LNCAP (cell line): ENCODE data around the gene DOCK4.

ENCODE experiments used
- TF ChIP-seq, protein P1 (sequence below): fragments of 450-650 bp; IDR thresholded peaks from 2 replicates; pipeline ENCODE4 v1.5.1; 2017; ENCODE audit warnings: mild to moderate bottlenecking

Gene DOCK4

DNA sequence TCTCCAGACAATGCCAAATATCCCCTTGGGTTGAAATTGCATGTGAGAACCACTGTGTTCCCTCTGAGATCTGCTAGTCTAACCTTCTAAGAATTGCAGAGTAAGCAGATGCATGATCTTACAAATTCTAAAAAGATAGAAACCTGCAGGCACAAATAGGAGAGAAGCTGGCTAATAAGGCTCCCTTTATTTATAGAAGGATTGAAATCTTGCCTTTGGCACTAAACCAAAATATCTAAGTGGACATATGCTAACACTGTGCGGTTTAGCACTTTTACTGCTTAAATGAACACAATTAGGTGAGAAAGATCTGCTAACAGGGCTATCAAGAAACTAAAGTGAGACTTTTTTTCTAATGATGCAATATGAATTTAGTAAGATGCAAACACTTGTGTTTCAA lies 225.5 kb downstream of the DOCK4 start:
- TF ChIP-seq, protein P1, sequence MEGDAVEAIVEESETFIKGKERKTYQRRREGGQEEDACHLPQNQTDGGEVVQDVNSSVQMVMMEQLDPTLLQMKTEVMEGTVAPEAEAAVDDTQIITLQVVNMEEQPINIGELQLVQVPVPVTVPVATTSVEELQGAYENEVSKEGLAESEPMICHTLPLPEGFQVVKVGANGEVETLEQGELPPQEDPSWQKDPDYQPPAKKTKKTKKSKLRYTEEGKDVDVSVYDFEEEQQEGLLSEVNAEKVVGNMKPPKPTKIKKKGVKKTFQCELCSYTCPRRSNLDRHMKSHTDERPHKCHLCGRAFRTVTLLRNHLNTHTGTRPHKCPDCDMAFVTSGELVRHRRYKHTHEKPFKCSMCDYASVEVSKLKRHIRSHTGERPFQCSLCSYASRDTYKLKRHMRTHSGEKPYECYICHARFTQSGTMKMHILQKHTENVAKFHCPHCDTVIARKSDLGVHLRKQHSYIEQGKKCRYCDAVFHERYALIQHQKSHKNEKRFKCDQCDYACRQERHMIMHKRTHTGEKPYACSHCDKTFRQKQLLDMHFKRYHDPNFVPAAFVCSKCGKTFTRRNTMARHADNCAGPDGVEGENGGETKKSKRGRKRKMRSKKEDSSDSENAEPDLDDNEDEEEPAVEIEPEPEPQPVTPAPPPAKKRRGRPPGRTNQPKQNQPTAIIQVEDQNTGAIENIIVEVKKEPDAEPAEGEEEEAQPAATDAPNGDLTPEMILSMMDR: no peak

DNA sequence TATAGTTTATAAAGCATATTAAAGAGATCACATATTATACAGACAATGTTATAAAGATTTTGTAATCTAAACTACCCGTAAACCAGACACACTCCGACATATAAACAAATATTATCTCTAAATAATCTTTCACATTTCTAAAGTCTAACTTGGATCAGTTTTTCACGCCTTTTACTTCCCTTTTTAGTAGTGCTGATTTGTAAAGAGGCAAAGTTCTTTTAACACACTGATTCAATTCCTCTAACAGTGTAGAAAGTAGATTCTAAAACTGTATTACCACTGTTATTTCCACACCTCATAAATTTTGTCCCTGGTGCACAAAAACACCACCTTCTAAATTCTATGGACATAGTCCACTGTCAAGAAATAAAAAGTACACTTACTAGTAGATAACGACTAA lies 230.9 kb downstream of the DOCK4 start:
- TF ChIP-seq, protein P1: no peak

DNA sequence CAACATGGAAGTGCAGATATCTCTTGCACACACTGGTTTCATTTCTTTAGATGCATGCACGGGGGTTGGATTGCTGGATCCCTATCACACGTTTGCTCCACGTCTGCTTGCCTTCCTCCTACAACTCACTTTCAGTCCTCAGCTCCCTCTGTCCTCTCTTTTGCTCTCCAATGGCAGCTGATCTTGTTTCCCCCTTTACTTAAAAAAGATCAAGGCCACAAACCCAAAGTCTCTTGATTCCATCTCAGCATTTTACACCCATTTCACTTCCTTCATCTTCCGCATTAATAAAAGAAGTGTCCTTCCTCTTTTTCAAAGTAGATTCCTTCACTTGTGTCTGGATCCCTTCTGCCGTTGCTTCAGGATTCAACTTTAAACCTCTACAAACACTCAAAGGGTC lies 245.2 kb downstream of the DOCK4 start:
- TF ChIP-seq, protein P1: no peak

DNA sequence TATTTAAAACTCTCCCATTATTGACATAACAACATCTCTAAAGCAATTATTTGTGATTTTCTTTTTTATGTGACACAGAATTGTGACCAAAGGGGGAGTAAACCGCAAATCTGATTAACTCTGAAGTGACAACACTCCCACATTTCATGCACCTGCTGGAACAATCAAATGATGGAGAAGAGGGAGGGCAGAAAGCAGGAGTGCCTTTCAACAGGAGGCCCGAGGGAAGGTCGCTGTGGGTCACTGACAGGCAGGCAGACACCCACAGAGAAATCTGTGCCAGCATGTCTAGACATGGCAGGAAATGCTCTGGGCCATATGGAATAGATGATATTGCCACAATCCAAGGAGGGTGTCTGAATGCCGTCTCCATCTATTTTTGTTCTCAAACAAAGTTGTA lies 247.3 kb downstream of the DOCK4 start:
- TF ChIP-seq, protein P1: no peak

DNA sequence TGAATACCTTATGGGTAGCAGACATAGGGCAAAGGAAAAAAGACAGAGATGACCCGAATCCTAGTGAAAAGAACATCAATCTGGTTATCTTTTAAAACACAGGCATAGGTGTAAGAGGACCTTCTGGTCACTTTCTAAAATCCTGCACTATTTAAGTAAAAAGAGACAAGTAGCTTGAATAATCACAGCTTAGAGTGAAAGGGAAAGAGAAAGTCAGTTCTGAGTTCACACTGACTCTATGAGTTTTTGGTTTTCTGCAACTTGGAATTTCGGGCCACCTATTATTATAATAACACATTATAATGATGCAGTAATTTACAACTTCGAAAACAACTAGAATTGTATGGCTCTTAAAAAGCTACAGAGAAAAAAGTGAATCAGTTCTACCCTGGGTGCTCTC lies 247.8 kb downstream of the DOCK4 start:
- TF ChIP-seq, protein P1: no peak

DNA sequence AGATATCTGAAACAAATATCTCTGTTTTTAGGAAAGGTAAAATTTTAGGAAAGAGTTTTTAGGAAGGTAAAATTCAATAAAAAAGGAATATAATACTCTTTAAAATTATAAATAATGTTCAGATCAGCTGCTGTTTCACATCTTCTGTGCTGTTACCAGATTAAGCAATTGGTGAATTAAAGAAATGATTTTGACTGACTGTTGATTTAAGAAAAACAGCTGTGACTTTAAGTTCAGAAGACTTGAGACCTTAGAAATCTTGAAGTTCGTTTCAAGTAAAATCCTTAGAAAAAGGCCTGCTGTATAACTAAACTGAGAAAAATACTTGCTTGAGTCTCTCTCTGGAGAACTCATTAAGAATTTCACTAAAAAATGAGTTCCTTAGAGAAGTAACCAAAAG lies 250.6 kb downstream of the DOCK4 start:
- TF ChIP-seq, protein P1: no peak

DNA sequence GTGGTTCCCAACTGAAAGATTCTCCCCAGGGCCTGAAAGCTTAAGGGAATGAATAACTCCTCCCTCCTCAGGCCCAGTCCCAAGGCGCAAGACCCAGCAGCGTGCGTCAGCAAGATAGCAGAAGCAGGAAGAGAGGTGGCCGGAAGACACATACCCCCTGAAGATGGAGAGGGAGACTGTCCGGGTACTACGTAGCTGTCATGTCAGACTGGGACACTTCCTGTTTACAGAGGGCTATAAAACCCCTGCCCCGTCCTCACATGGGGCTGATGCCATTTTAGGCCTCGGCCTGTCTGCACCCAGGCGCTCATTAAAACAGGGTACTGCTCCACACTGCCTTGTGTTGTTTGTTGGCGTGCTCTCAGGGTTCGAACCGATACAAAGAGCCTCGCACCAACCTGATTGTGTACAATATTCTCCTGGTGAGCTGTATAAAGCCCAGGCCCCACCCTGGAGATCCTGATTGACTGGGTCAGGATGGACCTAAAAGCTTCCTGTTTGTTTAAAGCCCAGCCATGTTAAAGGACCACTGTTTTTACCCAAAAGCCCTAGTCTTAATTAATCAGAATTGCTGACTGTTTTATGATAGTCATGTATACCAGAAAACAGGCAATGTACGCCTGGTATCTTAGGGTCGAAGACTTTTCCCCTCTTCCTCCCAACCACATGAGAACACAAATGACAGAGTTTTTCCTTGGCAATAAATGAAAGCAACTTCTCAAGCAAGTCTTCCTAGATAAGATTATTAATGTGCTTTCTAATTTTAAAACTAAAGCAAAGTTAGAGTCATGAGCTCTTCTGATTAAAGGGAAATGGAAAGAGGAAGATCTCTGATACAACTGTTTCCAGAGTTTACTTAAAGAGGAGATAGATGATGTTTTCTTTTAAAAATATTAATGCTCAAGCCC lies 251.5 kb downstream of the DOCK4 start:
- TF ChIP-seq, protein P1: no peak

DNA sequence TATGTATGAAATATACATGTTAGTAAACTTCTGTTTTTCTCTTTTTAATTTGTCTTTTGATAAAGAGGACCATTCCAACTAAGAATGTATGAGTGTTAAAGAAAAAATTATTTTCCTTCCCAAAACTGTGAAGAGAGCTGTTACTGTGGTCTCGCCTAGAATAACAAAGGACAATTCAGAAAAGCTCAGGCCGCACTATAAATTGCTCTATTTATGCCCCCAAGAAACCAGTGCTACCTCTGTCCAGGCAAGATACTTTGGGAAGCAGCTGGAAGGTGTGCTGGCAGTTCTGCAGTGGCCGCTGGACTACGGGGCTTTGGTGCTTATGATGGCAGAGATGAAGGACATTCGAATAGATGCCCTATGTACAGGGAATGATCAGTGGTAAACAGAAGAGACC lies 252.1 kb downstream of the DOCK4 start:
- TF ChIP-seq, protein P1: no peak
